Cortex of kidney (tissue), 1 donor: ENCODE data around the gene TBC1D3L.
"Not testable (repeated sequence)": the region's sequence is repeated elsewhere in the genome, so short reads cannot be mapped to it uniquely, and the experiment has no call there.

Source experiments
- DNase-seq: peaks from one replicate; lab custom pipeline; 2025; lab: John Stamatoyannopoulos, UW

Gene TBC1D3L

GRCh38 chr17:37988960-37989359 is at the start of gene TBC1D3L:
TBC1D3L (minus strand) TSS chr17:37989060; CDS start chr17:37987520, 1,540 bp downstream.
- not testable (repeated sequence) for DNase-seq

DNA sequence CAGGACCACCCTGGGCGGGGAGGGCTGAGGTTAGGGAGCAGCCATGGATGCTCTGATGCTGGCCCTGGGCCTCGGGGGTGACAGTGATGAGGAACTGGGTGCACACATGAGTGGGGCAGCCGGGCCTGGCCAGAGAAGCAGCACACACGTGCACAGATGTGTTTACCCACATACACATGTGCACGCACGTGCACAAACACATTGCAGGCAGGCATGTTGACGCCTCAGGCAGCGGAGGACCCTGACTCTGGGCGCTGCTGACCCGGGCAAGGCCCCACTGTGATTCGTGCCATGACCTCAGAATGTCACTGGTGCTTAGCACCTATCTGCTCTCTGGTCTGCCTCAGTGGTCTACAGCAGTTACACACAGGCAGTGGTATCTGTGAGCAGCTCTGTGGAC is 14.8 kb upstream of the TBC1D3L start, which contains the start of gene TBC1D3D:
Gene TBC1D3D (plus strand): TSS at position 301 of the 400 bp plus-strand sequence. CDS start 1,585 bp downstream, outside the sequence.
- DNase-seq = not testable (repeated sequence)
